Measurements from ENCODE around the gene LARGE1. TPM values are rescaled to one million over a fixed set of nuclear protein-coding genes. Genes with fewer than 3 reads are reported as not detected.

The LARGE1 gene
- total and polyA plus RNA-seq, 2 of the 8 experiments (the other 6 are each of a cell fraction or from before 2014, with no cell fraction given): 43.7 to 83.0 TPM

DNA sequence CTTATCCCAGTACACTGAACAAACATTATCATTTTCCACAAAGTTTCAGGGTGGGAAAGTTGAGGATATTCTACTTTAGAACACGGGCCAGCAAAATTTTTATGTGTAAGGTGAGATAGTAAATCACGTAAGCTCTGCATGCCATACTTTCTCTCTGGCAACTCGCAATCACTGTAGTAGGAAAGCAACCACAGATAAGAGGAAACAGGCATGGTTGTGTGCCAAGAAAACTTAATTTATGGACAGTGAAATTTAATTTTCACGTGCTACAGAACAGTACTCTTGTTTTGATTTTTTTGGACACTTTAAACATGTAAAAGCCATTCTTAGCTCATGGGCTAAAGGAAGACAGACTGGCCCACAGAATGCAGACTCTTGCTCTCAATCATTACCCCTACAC, 82.5 kb downstream of the LARGE1 start (continued):
- TF ChIP-seq CEBPB (IDR thresholded peaks at IDR 0.05; ENCODE audit: low read depth, low read length) (no peak), ASH2L (IDR thresholded peaks at IDR 0.05; ENCODE audit: low read length) (no peak), SUZ12 (IDR thresholded peaks at IDR 0.05; ENCODE audit: low read length) (no peak), RAD21 (IDR thresholded peaks at IDR 0.05 in 1 of 2, conservative IDR thresholded peaks at IDR 0.05 in 1 of 2; ENCODE audit: low read depth in 2 of 2, low read length in 2 of 2) (no peak), KDM4A (IDR thresholded peaks at IDR 0.05; ENCODE audit: low read depth, low read length, severe bottlenecking) (no peak), GABPA (IDR thresholded peaks at IDR 0.05; ENCODE audit: borderline replicate concordance, insufficient read depth, low read length) (no peak)
